T47D (cell line): Measurements from ENCODE around the gene SHANK1.
A peak's percentile ranks its signal among the peaks of the same experiment; 100 is the strongest.
"Not testable (repeated sequence)": the region's sequence is repeated elsewhere in the genome, so short reads cannot be mapped to it uniquely, and the experiment has no call there.

Source experiments
- DNase-seq, 2 experiments: peaks; one replicate each; pipeline versions ENCODE4 v3.0.0 to v3.0.0-alpha.2; 2011 to 2012; ENCODE audit warnings: low read depth in 1 of 2, low spot score in 1 of 2
- JUND ChIP-seq: IDR thresholded peaks from 2 replicates; pipeline ENCODE4 v1.6.1; 2012; ENCODE audit warnings: low read depth
- in situ Hi-C: cut with HindIII; loops from 2 replicates; pipeline ENCODE4 v1.10.0; 2016; ENCODE audit warnings: low sequenced_read_pairs, low pct_unique_long_range_greater_than_20kb

SHANK1 gene

GRCh38 chr19:50719566-50719965 lies at the start of gene SHANK1:
Gene SHANK1, minus strand, starts transcription at chr19:50719802. Its CDS starts 2,883 bp downstream, at chr19:50716919.
- no peak for DNase-seq
- TF ChIP-seq JUND, result no peak
- in situ Hi-C loops, result no loop called here

- in situ Hi-C loops, result no loop called here
- no peak for TF ChIP-seq JUND
- DNase-seq, result no peak
These were observed 48.7 kb upstream of the SHANK1 start for GRCh38 chr19:50768277-50768676.

- in situ Hi-C loops, result not testable (repeated sequence)
These were observed 47.7 kb upstream of the SHANK1 start for GRCh38 chr19:50767263-50767662.

GRCh38 chr19:50766746-50767145 lies 47.1 kb upstream of the SHANK1 start:
- DNase-seq, in situ Hi-C loops: not testable (repeated sequence)

More at GRCh38 chr19:50767263-50767662, 47.7 kb upstream of the SHANK1 start:
- DNase-seq, result not testable (repeated sequence)

- no peak for TF ChIP-seq JUND
- in situ Hi-C loops, result no loop called here
- no peak for DNase-seq
These were observed 44.8 kb upstream of the SHANK1 start for GRCh38 chr19:50764409-50764808.

- DNase-seq, in situ Hi-C loops: not testable (repeated sequence)
These were observed 43.9 kb upstream of the SHANK1 start for GRCh38 chr19:50763521-50763920.

- in situ Hi-C loops, DNase-seq: not testable (repeated sequence)
These were observed 41.9 kb upstream of the SHANK1 start for GRCh38 chr19:50761501-50761900.

GRCh38 chr19:50759886-50760285 lies 40.3 kb upstream of the SHANK1 start:
- in situ Hi-C loops, result no loop called here
- TF ChIP-seq JUND, result no peak
- DNase-seq, result peak; percentile 37 to 71

GRCh38 chr19:50759076-50759475 lies 39.5 kb upstream of the SHANK1 start:
- DNase-seq, in situ Hi-C loops: not testable (repeated sequence)

- DNase-seq, in situ Hi-C loops: not testable (repeated sequence)
These were observed 38.0 kb upstream of the SHANK1 start for GRCh38 chr19:50757624-50758023.

GRCh38 chr19:50756244-50756643 lies 36.6 kb upstream of the SHANK1 start:
- DNase-seq, in situ Hi-C loops: not testable (repeated sequence)

- in situ Hi-C loops, result no loop called here
- no peak for TF ChIP-seq JUND
- no peak for DNase-seq
These were observed 34.3 kb upstream of the SHANK1 start for GRCh38 chr19:50753879-50754278.

- TF ChIP-seq JUND, result no peak
- in situ Hi-C loops, result no loop called here
- DNase-seq, result no peak
These were observed 30.4 kb upstream of the SHANK1 start for GRCh38 chr19:50750010-50750409.

- no peak for TF ChIP-seq JUND
- in situ Hi-C loops, result no loop called here
These were observed 29.9 kb upstream of the SHANK1 start for GRCh38 chr19:50749490-50749889.

GRCh38 chr19:50747141-50747540 lies 27.5 kb upstream of the SHANK1 start:
- DNase-seq, in situ Hi-C loops: not testable (repeated sequence)

More at GRCh38 chr19:50749490-50749889, 29.9 kb upstream of the SHANK1 start:
- no peak for DNase-seq
